HG03159 (cell line): ENCODE results near the gene AREL1.

ENCODE experiments used
- ATAC-seq: cut with Tn5 transposase; IDR thresholded peaks from one replicate; pipeline ENCODE4 v1.9.1; 2021; ENCODE audit warnings: mild to moderate bottlenecking, moderate library complexity; ENCODE audit not compliant: unreplicated experiment

Gene AREL1

DNA sequence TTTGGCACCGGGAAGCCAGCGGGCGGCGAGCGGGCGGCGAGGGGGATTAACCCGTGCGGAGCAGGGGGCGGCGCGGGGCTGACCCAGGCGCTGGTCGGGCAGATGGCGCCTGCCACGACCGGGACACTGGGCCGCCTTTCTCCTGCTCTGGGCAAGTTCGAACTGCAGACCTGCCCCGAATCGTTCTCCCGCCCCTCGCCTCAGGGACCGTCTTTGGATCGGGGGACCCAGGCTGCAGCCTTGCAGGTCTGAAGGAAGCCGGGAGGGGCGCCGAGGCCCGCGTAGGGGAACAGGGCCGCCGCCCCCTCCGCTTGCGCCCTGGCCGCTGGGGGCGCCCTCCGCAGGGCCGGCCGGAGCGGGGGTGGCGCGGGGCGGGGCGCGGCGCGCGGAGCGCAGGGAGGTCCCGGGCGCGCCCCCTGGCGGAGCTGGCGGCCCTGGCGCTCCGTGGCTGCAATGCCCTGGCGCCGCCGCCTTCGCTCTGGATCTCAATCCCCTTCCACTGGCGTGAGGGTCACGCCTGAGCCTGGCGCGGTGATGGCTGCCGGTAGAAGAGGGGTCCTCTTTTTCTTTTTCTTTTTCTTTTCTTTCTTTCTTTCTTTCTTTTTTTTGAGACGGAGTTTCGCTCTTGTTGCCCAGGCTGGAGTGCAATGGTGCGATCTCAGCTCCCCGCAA, 100.4 kb downstream of the AREL1 start:
- ATAC-seq = peak; percentile 80

DNA sequence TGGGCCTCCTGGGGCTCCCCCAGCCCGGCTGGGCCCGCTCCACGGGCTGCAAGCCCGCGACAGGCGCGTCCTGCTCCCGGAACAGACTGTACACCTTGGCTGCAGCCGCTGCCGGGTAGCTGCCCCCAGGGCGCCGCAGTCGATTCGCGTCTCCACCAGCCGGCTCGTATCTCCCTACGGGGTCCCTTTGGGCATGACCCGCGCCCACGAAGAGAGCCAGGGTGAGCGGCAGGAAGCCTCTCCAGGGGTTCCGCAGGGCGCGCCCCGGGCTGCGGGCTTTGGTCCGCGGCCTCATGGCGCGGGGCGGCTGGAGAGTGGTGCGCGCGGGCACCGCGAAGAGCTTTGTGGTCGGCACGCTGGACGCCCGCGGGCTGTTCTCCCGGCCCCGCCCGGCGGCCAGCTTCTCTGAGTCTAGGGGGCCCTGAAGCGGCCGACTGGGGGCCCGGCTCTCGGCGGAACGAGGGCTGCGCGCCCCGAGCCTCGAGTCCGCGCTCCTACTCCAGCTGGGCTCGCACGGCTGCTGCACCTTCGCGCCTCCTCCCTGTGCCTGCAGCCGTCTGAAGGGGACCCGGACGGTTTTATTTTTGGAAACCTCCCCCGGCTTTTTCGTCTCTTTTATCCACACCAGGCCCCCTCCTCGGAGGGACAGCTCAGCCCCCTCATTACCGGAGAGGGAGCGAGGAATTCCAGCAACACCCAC, 101.1 kb downstream of the AREL1 start, which contains the start of gene LTBP2:
LTBP2 (minus strand) TSS at position 588 of the 700 bp plus-strand sequence; CDS start at position 295, 293 bp downstream.
- no peak for ATAC-seq
